C4-2B (cell line): ENCODE measurements around the gene ANOS1.
"Not testable (repeated sequence)": the region's sequence is repeated elsewhere in the genome, so short reads cannot be mapped to it uniquely, and the experiment has no call there.

ENCODE experiments used
- H3K27ac ChIP-seq: fragments of 450-650 bp; 2 replicates; pipeline ENCODE4 v1.5.1; 2017
- ZFX ChIP-seq: fragments of 450-650 bp; IDR thresholded peaks from 2 replicates; pipeline ENCODE4 v1.6.1; 2017
- TF ChIP-seq, protein P1 (sequence below): fragments of 450-650 bp; conservative IDR thresholded peaks from 2 replicates; pipeline ENCODE4 v1.5.1; 2017; ENCODE audit warnings: mild to moderate bottlenecking

ANOS1 gene

GRCh38 chrX:8500203-8500602, 231.7 kb downstream of the ANOS1 start:
- H3K27ac ChIP-seq = no peak overlapping the region
- TF ChIP-seq, protein P1, sequence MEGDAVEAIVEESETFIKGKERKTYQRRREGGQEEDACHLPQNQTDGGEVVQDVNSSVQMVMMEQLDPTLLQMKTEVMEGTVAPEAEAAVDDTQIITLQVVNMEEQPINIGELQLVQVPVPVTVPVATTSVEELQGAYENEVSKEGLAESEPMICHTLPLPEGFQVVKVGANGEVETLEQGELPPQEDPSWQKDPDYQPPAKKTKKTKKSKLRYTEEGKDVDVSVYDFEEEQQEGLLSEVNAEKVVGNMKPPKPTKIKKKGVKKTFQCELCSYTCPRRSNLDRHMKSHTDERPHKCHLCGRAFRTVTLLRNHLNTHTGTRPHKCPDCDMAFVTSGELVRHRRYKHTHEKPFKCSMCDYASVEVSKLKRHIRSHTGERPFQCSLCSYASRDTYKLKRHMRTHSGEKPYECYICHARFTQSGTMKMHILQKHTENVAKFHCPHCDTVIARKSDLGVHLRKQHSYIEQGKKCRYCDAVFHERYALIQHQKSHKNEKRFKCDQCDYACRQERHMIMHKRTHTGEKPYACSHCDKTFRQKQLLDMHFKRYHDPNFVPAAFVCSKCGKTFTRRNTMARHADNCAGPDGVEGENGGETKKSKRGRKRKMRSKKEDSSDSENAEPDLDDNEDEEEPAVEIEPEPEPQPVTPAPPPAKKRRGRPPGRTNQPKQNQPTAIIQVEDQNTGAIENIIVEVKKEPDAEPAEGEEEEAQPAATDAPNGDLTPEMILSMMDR = no peak
- TF ChIP-seq ZFX = no peak

- H3K27ac ChIP-seq = not testable (repeated sequence)
Observed at GRCh38 chrX:8495036-8495435, 236.9 kb downstream of the ANOS1 start.

- no peak overlapping the region for H3K27ac ChIP-seq
- TF ChIP-seq, protein P1 = no peak
- no peak for TF ChIP-seq ZFX
Observed at GRCh38 chrX:8484360-8484949, 247.5 kb downstream of the ANOS1 start.
